ENCODE measurements around the gene CSF1. TPM values are rescaled to one million over a fixed set of nuclear protein-coding genes. Genes with fewer than 3 reads are reported as not detected.

The CSF1 gene
- total and polyA plus RNA-seq, 2 donors (not counting 3 experiments of a cell fraction or from before 2014, with no cell fraction given), result 24.5 to 28.9 TPM

DNA sequence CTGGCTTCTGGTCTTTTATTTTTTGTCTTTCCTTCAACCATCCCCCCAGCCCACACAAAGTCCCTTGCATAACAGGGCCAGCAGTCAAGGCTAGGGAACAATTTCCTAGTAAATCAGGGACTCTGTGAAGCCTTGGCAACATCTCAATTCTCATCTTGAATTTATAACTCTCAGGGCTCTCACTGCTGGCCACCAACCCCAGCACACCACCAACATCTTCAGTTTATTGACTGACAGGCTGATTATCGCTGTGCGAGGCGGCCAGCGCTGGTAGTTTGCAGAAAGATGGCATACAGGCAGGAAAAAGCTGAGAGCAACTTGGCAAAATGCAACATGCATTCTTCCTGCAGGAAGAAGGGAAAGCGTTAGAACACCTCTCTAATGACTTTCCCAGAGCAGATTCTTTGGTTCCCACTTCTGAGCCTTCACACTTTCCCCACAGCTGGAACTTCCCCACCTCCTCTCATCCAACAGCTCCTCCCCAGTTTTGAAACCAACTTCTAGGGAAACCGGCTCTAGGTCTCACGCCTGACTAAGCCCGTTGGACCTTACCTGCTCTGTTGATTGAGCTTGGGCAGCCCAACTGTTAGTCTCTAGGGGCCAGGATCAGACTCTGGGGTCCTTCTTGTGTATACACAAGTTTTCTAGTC, 26.3 kb upstream of the CSF1 start:
- CTCF ChIA-PET, result interaction anchor here (0.7 to 1.6 kb wide), 3 partner anchors 20 to 244 kb away, joined by 3 to 4 read pairs (median 3); no protein-coding TSS in a partner anchor
- no TSS peak for BruUV-seq (replicated peaks)
- H3K4me2 ChIP-seq (ENCODE audit: insufficient read depth, low read length), result no peak overlapping the region

More for the DNA sequence above, 26.3 kb upstream of the CSF1 start:
- H3K4me3 ChIP-seq (replicated peaks in 1 of 3; ENCODE audit: insufficient read depth in 1 of 3, low read depth in 1 of 3, low read length in 3 of 3), result no peak overlapping the region
- FAIRE-seq, result no peak
- no peaks in the 10 kb centered on the region for H3K4me1 ChIP-seq (ENCODE audit: control insufficient read depth, extremely low read depth, insufficient read depth, low read length)
- H3K27ac ChIP-seq (ENCODE audit: insufficient read depth, low read depth, low read length), result no peak overlapping the region
- TF ChIP-seq EZH2 (IDR thresholded peaks at IDR 0.05; ENCODE audit: borderline replicate concordance, low read depth, low read length, severe bottlenecking), result no peak
- TF ChIP-seq MAX (IDR thresholded peaks at IDR 0.05; ENCODE audit: insufficient read depth, insufficient read length), result no peak
- no peak for TF ChIP-seq JUN (IDR thresholded peaks at IDR 0.05; ENCODE audit: borderline replicate concordance, insufficient read depth, insufficient read length, low read depth)
- TF ChIP-seq, protein P1, sequence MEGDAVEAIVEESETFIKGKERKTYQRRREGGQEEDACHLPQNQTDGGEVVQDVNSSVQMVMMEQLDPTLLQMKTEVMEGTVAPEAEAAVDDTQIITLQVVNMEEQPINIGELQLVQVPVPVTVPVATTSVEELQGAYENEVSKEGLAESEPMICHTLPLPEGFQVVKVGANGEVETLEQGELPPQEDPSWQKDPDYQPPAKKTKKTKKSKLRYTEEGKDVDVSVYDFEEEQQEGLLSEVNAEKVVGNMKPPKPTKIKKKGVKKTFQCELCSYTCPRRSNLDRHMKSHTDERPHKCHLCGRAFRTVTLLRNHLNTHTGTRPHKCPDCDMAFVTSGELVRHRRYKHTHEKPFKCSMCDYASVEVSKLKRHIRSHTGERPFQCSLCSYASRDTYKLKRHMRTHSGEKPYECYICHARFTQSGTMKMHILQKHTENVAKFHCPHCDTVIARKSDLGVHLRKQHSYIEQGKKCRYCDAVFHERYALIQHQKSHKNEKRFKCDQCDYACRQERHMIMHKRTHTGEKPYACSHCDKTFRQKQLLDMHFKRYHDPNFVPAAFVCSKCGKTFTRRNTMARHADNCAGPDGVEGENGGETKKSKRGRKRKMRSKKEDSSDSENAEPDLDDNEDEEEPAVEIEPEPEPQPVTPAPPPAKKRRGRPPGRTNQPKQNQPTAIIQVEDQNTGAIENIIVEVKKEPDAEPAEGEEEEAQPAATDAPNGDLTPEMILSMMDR (IDR thresholded peaks at IDR 0.05; ENCODE audit: extremely low read depth in 1 of 2, insufficient read depth in 1 of 2, low read depth in 1 of 2, low read length in 2 of 2), result no peak
- no peak for TF ChIP-seq MYC (IDR thresholded peaks at IDR 0.05; ENCODE audit: low read depth, low read length)
- no peak for TF ChIP-seq FOS (IDR thresholded peaks at IDR 0.05; ENCODE audit: borderline replicate concordance, insufficient read depth, low read length)
- no peak for TF ChIP-seq GATA2 (IDR thresholded peaks at IDR 0.05; ENCODE audit: insufficient read depth, insufficient read length, low read depth, low read length)
- TF ChIP-seq POLR2AphosphoS5 (IDR thresholded peaks at IDR 0.05; ENCODE audit: insufficient read depth, low read depth, low read length), result no peak
- TF ChIP-seq POLR2A (IDR thresholded peaks at IDR 0.05; ENCODE audit: low read depth, low read length), result no peak
- no peaks in the 10 kb centered on the region for H3K79me2 ChIP-seq (ENCODE audit: control insufficient read depth, insufficient read depth, low read length)
- no peak for DNase-seq (ENCODE audit: low read depth, low spot score)
- intact Hi-C loops (cut with micrococcal nuclease), result no loop called here
- no peaks in the 10 kb centered on the region for H3K9me1 ChIP-seq (replicated peaks; ENCODE audit: control insufficient read depth, extremely low read depth, insufficient read depth, low read length)
- POLR2A ChIA-PET, result no interaction called here
- dilution Hi-C loops (cut with MboI; ENCODE audit: extremely low pct_ligation_motif_present, low sequenced_read_pairs), result no loop called here
- H3K36me3 ChIP-seq (ENCODE audit: control insufficient read depth in 2 of 2, extremely low read depth in 1 of 2, insufficient read depth in 2 of 2, low read length in 2 of 2), result no peaks in the 10 kb centered on the region
- no peaks in the 10 kb centered on the region for H3K9me3 ChIP-seq (replicated peaks; ENCODE audit: control insufficient read depth, insufficient read depth, low read length)
- no peak overlapping the region for H2AFZ ChIP-seq (ENCODE audit: low read depth, low read length)
- no peak overlapping the region for H3K9ac ChIP-seq (replicated peaks; ENCODE audit: extremely low read depth, insufficient read depth, low read length)
- H4K20me1 ChIP-seq (replicated peaks; ENCODE audit: control insufficient read depth, extremely low read depth, insufficient read depth, low read length), result no peaks in the 10 kb centered on the region
- H3K27me3 ChIP-seq (ENCODE audit: control insufficient read depth in 2 of 2, insufficient read depth in 2 of 2, low read length in 2 of 2), result peaks cover 0 to 13% of the 10 kb centered on the region in 2 experiments
